GM23338 (cell line): ENCODE measurements around the gene CYFIP2. TPM values are rescaled to one million over a fixed set of nuclear protein-coding genes. Genes with fewer than 3 reads are reported as not detected.

Experiments
- ATAC-seq: fragments of 200-7000 bp; cut with Tn5 transposase; 3 replicates; pipeline ENCODE4 v1.9.1; 2020
- DNase-seq: peaks from one replicate; pipeline ENCODE4 v3.0.0-alpha.2; 2015; ENCODE audit warnings: low spot score
- H2AFZ ChIP-seq: fragments of 200-600 bp; sonication (generic); 2 replicates; pipeline ENCODE4 v1.8.0; 2016; ENCODE audit warnings: antibody characterized with exemption, mild to moderate bottlenecking, moderate library complexity
- H3F3A ChIP-seq: fragments of 200-600 bp; sonication (generic); replicated peaks from 2 replicates; pipeline ENCODE4 v1.8.0; 2017; ENCODE audit warnings: antibody characterized with exemption, mixed run types, low read depth
- H3K27ac ChIP-seq: fragments of 200-600 bp; sonication (generic); 2 replicates; pipeline ENCODE4 v1.6.1; 2016; ENCODE audit warnings: low read depth
- H3K27me3 ChIP-seq: fragments of 200-600 bp; sonication (generic); 2 replicates; pipeline ENCODE4 v1.8.0; 2016; ENCODE audit warnings: mild to moderate bottlenecking, mixed run types, moderate library complexity; ENCODE audit not compliant: insufficient read depth
- H3K36me3 ChIP-seq: fragments of 200-600 bp; sonication (generic); 2 replicates; pipeline ENCODE4 v1.8.0; 2016; ENCODE audit warnings: mild to moderate bottlenecking; ENCODE audit not compliant: insufficient read depth
- H3K4me1 ChIP-seq: fragments of 200-600 bp; sonication (generic); 2 replicates; pipeline ENCODE4 v1.8.0; 2016; ENCODE audit warnings: mild to moderate bottlenecking, moderate library complexity; ENCODE audit not compliant: insufficient read depth
- H3K4me2 ChIP-seq: fragments of 200-600 bp; sonication (generic); 2 replicates; pipeline ENCODE4 v1.7.1; 2017; ENCODE audit warnings: mixed run types
- H3K4me3 ChIP-seq: fragments of 200-600 bp; sonication (generic); 2 replicates; pipeline ENCODE4 v1.6.1; 2016; ENCODE audit warnings: mixed run types
- H3K79me2 ChIP-seq: fragments of 200-600 bp; sonication (generic); replicated peaks from 2 replicates; pipeline ENCODE4 v1.8.0; 2017; ENCODE audit warnings: mild to moderate bottlenecking; ENCODE audit not compliant: insufficient read depth
- H3K9me2 ChIP-seq: fragments of 200-600 bp; sonication (generic); 2 replicates; pipeline ENCODE4 v1.8.0; 2017; ENCODE audit not compliant: insufficient read depth
- H4K20me1 ChIP-seq: fragments of 200-600 bp; sonication (generic); replicated peaks from 2 replicates; pipeline ENCODE4 v1.8.0; 2017; ENCODE audit warnings: mild to moderate bottlenecking; ENCODE audit not compliant: insufficient read depth
- H3K27ac Mint-ChIP-seq: 2 replicates; pipeline ENCODE4 v1.8.0; 2020; ENCODE audit warnings: inconsistent platforms, mild to moderate bottlenecking, moderate library complexity, mixed read lengths
- H3K27me3 Mint-ChIP-seq: 3 replicates; pipeline ENCODE4 v1.8.0; 2022; ENCODE audit warnings: low read depth, mild to moderate bottlenecking, moderate library complexity, mixed read lengths, inconsistent platforms; ENCODE audit not compliant: insufficient read depth, poor library complexity
- H3K36me3 Mint-ChIP-seq: 3 replicates; pipeline ENCODE4 v1.8.0; 2021; ENCODE audit warnings: low read depth, mild to moderate bottlenecking, inconsistent platforms, moderate library complexity, mixed read lengths
- H3K4me1 Mint-ChIP-seq: 3 replicates; pipeline ENCODE4 v1.8.0; 2020; ENCODE audit warnings: mild to moderate bottlenecking, inconsistent platforms, mixed read lengths
- H3K4me3 Mint-ChIP-seq: 3 replicates; pipeline ENCODE4 v1.8.0; 2021; ENCODE audit warnings: moderate library complexity, mild to moderate bottlenecking, inconsistent platforms, mixed read lengths
- H3K9me3 Mint-ChIP-seq: 3 replicates; pipeline ENCODE4 v1.8.0; 2020; ENCODE audit warnings: moderate library complexity, mild to moderate bottlenecking, inconsistent platforms, mixed read lengths
- CREB1 ChIP-seq: fragments of 250-450 bp; sonication (Bioruptor Pico); IDR thresholded peaks from 2 replicates; pipeline ENCODE4 v1.5.0; 2020; ENCODE audit warnings: low read depth, mild to moderate bottlenecking, moderate library complexity
- CTCF ChIP-seq, 2 experiments: fragments of 200-600 bp in 1 of 2; sonication (generic) in 1 of 2; conservative IDR thresholded peaks; 2 replicates each; pipeline versions ENCODE4 v1.5.1 to v1.6.1; 2016 to 2017; ENCODE audit warnings: antibody characterized with exemption in 2 of 2, low read depth in 2 of 2, mild to moderate bottlenecking in 2 of 2, moderate library complexity in 1 of 2
- ETS1 ChIP-seq: IDR thresholded peaks from 2 replicates; pipeline ENCODE4 v1.6.1; 2016; ENCODE audit warnings: antibody characterized with exemption
- EZH2 ChIP-seq: fragments of 200-600 bp; sonication (generic); IDR thresholded peaks from one replicate; pipeline ENCODE4 v1.8.0; 2017; ENCODE audit warnings: antibody characterized with exemption, mild to moderate bottlenecking, low read depth; ENCODE audit not compliant: unreplicated experiment
- EZH2phosphoT487 ChIP-seq: fragments of 200-600 bp; sonication (generic); IDR thresholded peaks from one replicate; pipeline ENCODE4 v1.8.1; 2018; ENCODE audit warnings: antibody characterized with exemption; ENCODE audit not compliant: unreplicated experiment
- JUNB ChIP-seq: IDR thresholded peaks from one replicate; pipeline ENCODE4 v1.6.1; 2016; ENCODE audit warnings: antibody characterized with exemption; ENCODE audit not compliant: unreplicated experiment
- REST ChIP-seq: IDR thresholded peaks from one replicate; pipeline ENCODE4 v1.6.1; 2018; ENCODE audit warnings: antibody characterized with exemption; ENCODE audit not compliant: unreplicated experiment
- STAT1 ChIP-seq: IDR thresholded peaks from one replicate; pipeline ENCODE4 v1.6.1; 2016; ENCODE audit warnings: antibody characterized with exemption; ENCODE audit not compliant: unreplicated experiment
- ZNF114 ChIP-seq: fragments of 250-450 bp; sonication (Bioruptor Pico); IDR thresholded peaks from 2 replicates; pipeline ENCODE4 v1.5.0; 2020; ENCODE audit warnings: mild to moderate bottlenecking, moderate library complexity
- ZNF331 ChIP-seq: fragments of 250-450 bp; sonication (Bioruptor Pico); IDR thresholded peaks from 2 replicates; pipeline ENCODE4 v1.5.0; 2020; ENCODE audit warnings: low read depth, mild to moderate bottlenecking, moderate library complexity
- ZNF462 ChIP-seq: fragments of 250-450 bp; sonication (Bioruptor Pico); IDR thresholded peaks from 2 replicates; pipeline ENCODE4 v1.5.0; 2020; ENCODE audit warnings: mild to moderate bottlenecking, moderate library complexity
- polyA plus RNA-seq: library from polyadenylated mRNA; unstranded; fragments of >200 nt; fragmentation: Nextera tagmentation; extraction: Ambion mirVana; gene quantifications from 2 replicates; pipeline ENCODE4 v1.2.1, GENCODE V29; 2016
- total RNA-seq: library from RNA; depleted of rRNA; stranded (reverse); fragments of >200 nt; shearing (Covaris generic); gene quantifications from 2 replicates; pipeline ENCODE4 v1.2.3, GENCODE V29; 2014

Gene CYFIP2
- total and polyA plus RNA-seq, 2 experiments from 2014 or later, result 54.1 to 98.4 TPM

GRCh38 chr5:157388111-157388710 lies 122.3 kb downstream of the CYFIP2 start:
- no peaks in the 10 kb centered on the region for H3K9me2 ChIP-seq
- H3K4me2 ChIP-seq, result no peak overlapping the region
- H3K27me3 Mint-ChIP-seq, result no peaks in the 10 kb centered on the region
- no peak overlapping the region for H3K4me3 Mint-ChIP-seq
- H3F3A ChIP-seq, result no peaks in the 10 kb centered on the region
- peaks cover 11% of the 10 kb centered on the region for H3K4me1 ChIP-seq
- H3K27ac ChIP-seq, result no peak overlapping the region
- no peak overlapping the region for H3K4me3 ChIP-seq
- peaks cover 20% of the 10 kb centered on the region for H3K4me1 Mint-ChIP-seq
- no peaks in the 10 kb centered on the region for H3K27me3 ChIP-seq
- H3K27ac Mint-ChIP-seq, result no peak overlapping the region
- 0 out of 2 replicates have a peak, but pooled peaks cover 8% of the 10 kb centered on the region for H3K36me3 ChIP-seq
- TF ChIP-seq ZNF462, result no peak
- TF ChIP-seq STAT1, result no peak
- no peak for TF ChIP-seq CTCF (conservative IDR thresholded peaks at IDR 0.05; ENCODE audit: low read depth in 2 of 2)
- no peak for TF ChIP-seq CREB1 (CRISPR knock-in tag)
- TF ChIP-seq ETS1, result no peak
- TF ChIP-seq JUNB, result no peak
- no peak for TF ChIP-seq EZH2
- no peak for TF ChIP-seq EZH2phosphoT487
- TF ChIP-seq ZNF331, result no peak
- TF ChIP-seq ZNF114 (CRISPR knock-in tag), result no peak
- no peak for TF ChIP-seq REST
- ATAC-seq, result no peak
- no peaks in the 10 kb centered on the region for H3K79me2 ChIP-seq
- no peak overlapping the region for H2AFZ ChIP-seq
- no peak for DNase-seq
- H4K20me1 ChIP-seq, result no peaks in the 10 kb centered on the region
- no peaks in the 10 kb centered on the region for H3K9me3 Mint-ChIP-seq
- H3K36me3 Mint-ChIP-seq, result peaks cover 39% of the 10 kb centered on the region
